ENCODE results near the gene CTXN2.

Gene CTXN2
- long read RNA-seq, donor 1, partial matches to known transcripts, result 0 of 1 reads
- long read RNA-seq, donor 1, other reads (novel, unspliced or antisense), result 0 of 1 reads
- long read RNA-seq, donor 2, result 0 reads
- long read RNA-seq, donor 3, result 0 reads
- long read RNA-seq, donor 4, result 0 reads
- long read RNA-seq, donor 5, result 0 reads
- long read RNA-seq, donor 6, partial matches to known transcripts, result 0 of 1 reads
- long read RNA-seq, donor 6, other reads (novel, unspliced or antisense), result 0 of 1 reads
- long read RNA-seq, donor 7, result 0 reads
- long read RNA-seq, donor 8, result 0 reads

DNA sequence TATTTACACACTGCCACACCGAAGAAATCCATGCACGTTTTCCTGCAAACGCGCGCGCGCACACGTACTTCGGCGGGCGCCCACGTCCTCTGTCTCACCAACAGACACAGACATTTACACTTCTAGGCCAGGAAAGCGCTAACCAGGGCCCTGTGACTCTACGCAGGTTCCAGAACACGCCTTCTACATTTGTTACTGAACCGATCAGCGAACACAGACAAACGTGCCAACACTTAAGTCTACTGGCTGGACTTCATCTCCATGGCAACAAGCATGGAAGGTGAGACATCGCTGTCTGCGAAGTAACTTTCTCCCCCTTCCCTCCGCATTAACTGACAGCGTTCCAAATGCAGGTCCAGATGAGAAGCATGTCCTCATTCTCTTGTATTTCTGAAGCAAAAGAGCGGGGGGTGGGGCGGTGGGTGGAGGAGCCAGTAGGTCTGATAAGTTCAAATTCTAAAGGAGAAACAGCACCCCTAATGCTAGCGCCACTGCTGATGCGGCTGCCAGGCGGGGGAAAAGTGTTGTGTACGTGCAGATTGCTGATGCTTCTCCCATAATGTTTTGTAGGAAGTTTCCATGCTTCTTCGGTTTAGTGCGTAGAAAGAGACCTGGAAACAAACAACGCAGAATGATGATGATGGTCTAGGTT, at the start of gene CTXN2:
Gene CTXN2 (plus strand): TSS at position 92 of the 652 bp plus-strand sequence. CDS start 9,636 bp downstream, outside the sequence.
- peak; percentile 18 for DNase-seq

DNA sequence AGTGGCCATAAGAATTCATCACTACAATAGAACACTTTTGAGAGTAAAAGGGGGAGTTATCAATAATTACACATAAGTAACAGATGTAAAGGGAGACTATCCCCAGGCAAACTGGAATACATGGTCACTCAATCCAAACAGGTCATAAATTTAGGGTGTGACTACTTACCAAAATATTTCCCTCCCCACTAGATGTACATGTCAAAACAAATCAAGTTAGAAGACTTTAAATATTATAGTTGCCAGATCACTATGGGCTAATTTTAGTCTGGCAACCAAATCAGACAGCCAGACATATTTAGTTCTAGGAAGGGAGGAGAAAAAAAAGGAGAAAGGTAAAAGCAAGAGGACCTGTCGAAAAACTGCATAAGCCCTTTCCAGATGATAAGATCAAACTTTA, 47.6 kb upstream of the CTXN2 start:
- no peak for DNase-seq

DNA sequence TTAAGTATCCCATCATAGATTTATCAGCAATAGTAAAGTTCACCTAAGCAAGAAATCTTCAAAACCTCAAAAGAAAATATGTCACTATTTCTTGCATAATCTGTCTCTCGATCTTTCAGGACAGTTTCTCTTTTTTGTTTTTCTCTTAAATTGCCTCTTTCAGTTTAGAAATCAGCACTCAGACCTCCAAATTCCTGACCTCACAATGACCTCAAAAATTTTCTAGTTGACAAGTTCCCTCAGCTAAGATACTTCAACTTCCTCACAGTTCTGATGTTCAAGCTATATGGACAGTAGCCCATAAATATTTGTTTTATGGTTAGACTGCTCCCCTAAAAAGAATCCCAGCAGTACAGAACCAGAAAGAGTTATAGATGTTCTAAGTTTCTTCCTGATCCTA, 46.6 kb upstream of the CTXN2 start:
- no peak for DNase-seq

DNA sequence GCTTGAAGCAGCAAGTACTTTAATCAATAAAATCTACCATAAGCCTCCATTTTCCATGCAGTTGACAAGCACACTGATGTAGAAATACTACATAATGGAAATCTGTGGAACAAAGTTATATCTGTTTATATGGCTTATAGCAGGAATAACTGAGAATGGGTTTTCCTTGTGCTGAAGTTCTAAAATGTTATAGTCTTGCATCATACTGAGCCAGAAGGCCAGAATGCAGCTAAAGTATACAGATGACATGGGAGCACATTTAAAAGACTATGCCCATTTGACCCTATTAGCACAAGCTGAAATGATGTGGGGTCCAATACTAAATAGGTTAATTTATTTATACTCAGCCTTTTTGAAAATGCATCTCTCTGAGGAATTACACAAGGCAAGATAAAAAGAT, 45.5 kb upstream of the CTXN2 start:
- DNase-seq, result no peak

DNA sequence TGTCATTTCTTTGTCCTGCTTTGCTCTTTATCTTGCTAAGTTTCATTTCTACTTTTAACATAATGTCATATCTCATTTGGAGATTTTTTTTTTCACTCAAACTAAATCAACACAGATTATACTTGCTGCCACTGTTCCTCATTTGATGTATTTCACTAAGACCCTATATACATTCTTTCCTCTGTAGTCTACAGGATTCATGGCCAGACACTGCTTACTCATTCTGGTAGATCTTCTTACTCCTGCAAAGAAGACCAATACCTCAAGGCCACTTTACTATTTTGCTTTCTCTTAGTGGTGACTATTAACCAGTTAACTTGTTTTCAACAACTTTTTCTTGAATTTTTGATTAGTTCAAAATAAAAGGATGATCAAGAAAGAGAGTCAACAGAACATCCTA, 44.1 kb upstream of the CTXN2 start:
- no peak for DNase-seq

DNA sequence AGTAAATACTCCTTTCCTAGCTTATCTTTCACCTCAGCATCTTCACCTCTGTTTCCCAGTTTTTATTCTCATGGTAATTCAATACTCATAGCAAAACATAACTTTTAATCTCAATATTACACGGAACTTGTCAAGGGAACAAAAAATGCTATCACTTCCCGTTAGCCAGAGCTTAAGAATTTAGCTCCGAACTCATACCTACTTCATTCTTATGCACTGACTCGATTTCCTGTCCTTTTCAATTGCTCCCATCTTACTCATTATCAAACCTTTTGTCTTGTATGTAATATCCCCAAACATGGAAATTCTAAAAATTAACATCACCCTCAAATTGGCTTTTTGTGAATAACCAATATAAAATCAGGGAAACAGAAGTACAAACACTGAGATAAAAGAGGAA, 41.6 kb upstream of the CTXN2 start:
- DNase-seq, result no peak

DNA sequence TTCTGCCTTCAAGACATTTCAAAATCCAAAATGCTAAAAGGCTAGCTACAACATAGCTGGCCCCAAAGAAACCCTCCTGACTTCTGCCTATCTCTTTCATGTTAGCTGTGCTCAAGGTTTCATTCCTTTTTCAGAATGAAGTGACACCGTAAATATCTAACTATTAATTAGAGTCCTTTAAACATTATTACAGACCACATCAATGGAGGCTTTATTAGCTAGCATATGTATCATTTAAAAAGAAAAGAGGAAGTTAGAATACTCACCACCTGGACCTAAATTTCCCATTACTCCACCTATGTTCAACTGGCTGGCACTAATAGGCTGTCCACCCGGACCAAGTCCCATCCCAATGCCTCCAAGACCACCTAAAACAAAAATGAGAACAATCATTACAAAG, 37.9 kb upstream of the CTXN2 start:
- no peak for DNase-seq

DNA sequence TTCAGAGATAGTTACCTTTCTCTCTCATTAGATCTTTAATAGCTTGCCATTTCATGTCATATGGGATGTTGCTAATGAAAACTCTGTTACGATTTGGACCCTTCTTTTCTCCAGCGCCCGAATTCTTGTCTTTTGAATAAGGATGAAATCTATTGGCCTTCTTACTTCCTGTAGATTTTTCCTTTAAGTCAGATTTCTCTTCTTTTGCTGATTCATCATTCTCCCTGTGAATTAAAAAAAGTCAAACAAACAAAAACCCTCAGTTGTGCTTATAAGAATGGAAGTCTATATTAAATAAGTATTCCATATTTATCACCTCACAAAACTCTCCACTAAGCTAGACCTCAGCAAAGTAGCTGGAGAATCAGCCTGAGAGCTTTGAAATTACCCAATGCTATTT, 22.8 kb upstream of the CTXN2 start:
- DNase-seq, result no peak

DNA sequence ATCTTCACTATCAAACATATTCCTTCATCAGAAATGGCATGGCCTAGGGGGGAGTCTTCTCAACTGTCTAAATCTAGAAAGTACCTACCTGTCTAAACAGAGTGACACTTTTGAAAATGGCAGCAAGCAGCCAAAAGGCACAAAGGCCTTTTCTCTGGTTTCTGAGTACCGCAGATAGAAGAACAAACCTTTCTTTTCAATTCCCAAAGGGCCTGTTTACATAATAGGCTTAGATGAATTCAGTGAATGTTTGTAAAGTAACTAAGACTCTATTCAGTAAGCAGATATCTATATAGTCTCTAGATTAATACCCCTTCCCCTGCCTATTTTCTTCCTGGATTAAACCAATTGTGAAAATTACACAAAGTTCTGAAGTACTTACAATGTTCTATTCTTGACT, 20.5 kb upstream of the CTXN2 start:
- DNase-seq, result no peak

DNA sequence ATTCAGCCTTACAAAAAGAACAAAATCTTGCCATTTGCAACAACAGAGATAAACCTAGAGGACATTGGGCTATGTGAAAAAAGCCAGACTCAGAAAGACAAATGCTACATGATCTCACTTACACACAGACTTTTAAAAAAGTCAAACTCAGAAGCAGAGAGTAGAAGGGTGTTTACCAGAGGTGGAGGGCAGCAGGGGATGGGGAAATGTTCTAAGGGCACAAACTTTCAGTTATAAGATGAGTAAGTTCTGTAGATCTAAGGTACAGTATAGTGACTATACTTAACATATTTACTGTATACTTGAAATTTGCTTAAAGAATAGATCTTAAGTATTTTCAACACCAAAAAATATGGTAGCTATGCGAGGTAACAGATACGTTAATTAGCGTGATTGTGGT, 16.3 kb upstream of the CTXN2 start:
- no peak for DNase-seq

DNA sequence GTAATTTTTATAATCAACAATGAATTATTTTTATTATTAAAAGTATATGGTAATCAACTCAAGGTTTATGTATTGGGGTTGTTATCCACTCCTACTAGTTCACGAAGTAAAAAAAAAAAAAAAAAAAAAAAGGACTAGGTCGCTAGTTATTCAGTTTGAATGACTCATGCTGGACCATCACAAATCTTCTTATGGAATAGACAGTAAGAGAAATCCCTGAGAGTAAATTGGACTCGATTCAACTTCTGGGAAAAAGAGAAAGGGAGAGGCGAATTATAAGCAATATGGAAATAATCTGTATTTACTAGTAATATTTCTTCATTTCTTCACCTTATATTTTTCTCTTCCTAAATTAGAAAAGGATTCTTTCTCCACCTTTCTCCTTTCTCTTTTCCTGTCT, 15.4 kb upstream of the CTXN2 start:
- no peak for DNase-seq

DNA sequence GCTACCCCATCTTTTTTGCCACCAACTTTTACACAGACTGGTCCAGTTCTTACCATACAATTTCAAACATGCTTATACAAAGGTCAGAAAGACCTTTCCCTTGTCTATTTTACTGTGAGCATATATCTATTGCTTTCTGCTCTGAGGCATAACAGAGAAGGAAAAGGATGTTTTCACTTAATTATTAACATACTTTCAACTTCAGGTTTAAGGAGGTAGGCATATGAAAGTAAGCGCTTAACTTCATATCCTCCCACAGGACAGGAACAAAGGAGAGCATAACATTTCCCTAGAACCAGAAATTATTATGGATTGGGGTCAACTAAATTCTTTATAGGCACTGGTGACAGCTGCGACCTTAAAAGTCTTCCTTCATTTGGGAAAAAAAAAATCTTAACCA, 14.5 kb upstream of the CTXN2 start:
- peak; percentile 35 for DNase-seq

DNA sequence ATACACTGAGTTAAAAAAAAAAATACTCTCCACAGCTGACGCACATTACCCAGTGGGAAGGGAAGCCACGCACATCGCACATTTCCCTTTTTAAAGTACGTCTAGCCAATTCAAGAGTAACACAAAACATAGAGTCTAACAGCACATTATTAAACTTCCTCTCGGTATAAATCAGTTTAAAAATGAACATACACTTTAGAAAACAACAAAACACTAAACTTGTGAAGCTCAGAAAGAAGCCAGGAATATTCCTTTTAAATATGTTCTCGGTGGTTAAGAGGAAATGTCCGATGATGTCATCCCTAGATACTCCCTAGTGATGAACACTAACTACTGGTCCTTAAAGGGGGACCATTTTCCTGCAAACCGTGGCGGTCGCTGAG, 14.1 kb upstream of the CTXN2 start:
- DNase-seq, result no peak

DNA sequence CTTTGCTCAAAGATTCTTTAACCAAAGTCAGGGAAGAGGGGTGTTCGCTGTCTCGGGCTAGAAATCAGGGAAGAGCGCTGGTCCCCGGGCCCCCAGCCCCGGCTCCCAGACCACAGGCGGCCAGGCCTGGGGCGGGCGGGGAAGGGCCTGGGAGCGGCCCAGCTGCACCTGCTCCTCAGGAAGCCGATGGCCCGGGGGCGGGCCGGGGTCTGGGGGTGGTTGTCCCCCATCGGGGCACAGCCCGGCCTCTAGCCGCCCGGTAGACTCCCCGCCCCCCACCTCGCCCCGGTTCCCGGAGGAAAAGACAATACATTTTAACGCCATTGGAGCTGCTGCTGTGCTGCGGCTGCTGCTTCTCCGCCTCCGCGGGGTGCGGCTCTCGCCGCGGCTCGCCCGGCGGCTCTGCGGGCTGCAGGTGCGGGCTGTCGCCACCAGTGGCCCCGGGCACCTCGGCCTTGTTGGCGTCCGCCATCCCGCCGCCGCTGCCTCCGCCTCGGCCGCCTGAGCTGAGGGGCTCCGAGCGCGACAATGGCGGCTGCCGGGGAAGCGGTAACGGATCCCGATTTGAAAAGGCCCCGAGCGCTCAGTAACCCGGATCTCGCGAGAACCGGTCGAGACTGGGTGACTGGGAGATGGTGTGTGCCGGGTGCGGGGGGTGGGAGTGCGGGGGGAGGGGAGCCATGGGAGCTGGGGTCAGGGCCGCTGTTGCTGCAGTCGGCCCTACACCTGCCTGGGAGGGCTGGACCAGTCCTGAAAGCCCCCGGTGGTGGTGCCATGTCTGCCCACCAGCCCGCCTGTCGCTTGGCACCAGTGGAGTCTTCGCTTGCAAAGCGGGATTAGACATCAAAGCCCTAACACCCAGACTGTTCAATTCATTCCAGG, 13.5 kb upstream of the CTXN2 start, which contains the start of gene MYEF2:
Gene MYEF2 (minus strand): TSS at position 530 of the 882 bp plus-strand sequence. CDS start 58 bp downstream, at position 472.
- DNase-seq, result peak; percentile 91

DNA sequence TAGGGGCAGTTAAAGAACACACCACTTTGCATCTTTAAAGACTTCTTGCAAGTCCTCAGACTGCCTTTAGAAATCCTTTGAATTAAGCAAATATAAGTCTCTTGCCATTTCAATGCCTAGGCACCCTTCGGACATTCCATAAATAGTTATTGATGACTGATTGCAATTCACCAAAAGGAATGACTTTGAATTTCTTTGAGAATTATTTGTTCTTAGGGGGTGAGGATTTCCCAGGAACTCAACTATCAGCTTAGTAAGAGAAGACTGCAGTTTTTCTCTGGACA, 12.9 kb upstream of the CTXN2 start:
- no peak for DNase-seq

DNA sequence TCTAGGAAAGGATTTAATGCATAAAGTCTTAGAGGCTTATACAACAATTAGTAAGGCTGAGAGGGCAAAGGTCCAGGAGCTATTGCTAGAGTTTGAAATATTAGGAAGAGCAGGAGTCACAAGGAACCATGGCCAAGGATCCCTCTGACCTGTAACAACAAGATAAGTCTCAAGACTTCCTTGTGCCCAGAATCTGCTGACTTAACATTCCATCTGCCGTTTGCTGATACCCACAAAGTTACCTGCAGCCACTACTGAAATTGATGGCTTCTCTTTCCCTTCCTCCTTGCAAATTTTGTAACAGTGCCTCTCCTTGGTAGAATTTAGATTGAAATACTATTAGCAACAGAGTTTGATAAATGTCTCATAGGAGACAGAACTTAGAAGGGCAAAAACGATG, 8.7 kb upstream of the CTXN2 start:
- no peak for DNase-seq

DNA sequence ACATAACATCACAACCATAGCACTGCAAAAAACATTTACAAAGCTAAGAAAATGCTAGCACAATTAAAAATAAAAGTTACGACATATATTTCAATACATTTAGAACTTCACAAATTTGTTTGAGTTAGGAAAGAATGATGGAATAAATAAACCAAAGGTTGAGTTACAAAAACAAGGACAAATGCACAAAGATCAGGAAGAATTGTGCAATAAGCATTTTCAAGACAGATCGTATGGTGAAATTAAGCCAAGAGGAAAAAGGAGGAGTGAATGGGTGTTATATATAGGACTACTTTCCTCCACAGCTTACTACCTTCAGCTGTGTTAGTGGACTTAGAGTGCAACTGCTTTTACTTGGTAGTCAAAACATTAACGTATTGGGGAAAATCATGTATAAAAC, 5.9 kb upstream of the CTXN2 start:
- no peak for DNase-seq

DNA sequence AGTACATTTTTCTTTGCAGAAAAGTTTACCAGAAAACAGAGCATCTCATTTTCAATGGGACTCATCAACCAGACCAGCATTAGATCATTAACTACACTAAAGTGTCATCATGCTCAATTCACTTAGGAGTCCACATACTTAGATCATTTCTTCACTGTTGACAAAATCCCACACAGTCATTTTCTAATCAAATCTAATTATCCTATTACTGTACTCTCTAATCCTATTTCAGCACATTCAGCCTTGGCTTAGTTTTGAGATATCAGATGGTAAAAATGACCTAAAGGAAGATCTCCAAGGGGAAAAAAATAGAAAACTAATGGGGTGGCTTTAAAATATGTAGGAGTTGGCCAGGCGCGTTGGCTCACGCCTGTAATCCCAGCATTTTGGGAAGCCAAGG, 5.2 kb upstream of the CTXN2 start:
- DNase-seq, result no peak

DNA sequence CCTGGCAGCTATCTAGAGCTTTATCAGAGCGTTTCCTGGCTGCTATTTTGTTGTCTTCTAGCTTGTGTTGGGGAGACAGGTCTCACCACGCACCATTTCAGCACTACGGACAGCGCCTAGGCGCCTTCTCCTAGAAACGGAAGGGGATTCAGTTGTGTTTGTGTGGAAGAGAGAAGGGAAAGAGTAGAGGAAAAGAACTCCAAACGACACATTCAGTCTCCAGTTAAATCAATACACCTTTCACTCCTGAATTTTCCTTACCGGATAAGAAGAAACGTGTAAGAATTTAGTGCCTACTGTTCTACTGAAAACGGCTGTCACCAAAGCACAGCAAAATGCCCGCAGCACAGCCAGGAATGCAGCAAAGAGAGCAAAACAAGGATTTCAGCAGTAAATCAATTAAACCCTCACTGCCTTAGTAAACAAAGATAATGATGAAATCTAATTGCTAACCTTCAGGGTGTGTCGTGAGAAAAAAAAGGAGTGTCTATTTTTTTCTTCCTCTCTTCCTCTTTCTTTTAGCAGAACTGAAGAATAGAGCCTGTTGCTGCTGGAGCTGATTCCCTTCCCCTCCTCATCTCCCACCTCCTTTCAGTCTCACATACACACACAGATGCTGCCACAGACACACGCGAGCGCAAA, 412 bp upstream of the CTXN2 start:
- DNase-seq, result peak; percentile 52

DNA sequence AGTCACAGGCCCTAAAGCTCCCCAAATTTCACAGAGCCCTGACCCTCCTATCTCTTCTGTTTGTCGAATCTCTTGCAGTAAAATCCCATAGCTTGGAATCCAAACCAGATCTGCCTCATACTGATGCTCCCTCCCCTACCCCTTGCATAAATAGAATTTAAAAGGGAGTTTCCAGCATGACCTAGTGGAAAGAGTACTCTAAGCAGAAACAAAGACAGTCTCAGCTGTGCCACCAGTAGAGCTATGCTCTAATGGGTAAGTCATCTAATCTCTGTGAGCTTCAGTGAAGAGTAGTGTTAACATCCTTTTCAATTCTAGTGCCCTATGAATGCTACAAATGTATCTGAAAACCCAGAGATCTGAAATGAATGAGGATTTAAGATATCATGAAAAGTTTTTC, 10.6 kb downstream of the CTXN2 start:
- no peak for DNase-seq

DNA sequence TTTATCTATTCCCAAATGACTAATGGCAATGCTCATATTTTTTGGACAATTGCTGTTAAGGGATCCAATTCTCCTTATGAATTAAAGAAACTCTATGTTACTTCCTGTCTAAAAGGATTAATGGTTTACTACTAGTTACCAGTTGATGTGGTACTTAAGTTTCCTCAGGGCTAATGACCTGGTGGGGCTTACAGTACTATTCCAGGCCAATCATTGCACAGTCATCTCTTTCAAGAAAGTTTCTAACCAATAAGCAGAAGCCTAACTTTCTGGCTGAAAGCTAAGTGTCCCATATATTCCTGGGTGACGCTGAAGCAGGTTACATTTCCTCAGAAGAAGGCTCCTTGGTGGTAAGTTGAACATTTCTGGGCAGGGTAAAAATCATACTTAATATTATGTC, 14.5 kb downstream of the CTXN2 start, which contains the start of gene SLC12A1:
Gene SLC12A1 (plus strand): TSS at position 322 of the 400 bp plus-strand sequence. CDS start 1,418 bp downstream, outside the sequence.
- DNase-seq, result no peak

DNA sequence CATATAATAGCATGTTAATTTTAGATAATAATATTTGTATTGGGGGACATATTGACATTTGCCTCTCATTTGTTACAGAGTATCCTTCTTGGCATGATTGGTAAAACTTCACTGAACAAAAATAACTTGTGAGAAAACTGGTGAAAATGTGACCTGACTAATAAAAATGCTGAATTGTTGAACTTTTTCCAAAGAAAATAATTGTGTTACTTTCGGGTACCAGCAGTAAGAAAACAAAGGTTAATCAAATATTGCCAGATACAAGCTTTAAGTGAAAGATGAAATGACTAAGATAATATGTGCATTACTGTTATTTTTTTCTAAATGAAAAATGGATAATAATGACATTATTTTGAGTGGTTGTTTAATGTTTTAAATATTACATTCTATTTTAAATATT, 29.8 kb downstream of the CTXN2 start:
- DNase-seq, result no peak

DNA sequence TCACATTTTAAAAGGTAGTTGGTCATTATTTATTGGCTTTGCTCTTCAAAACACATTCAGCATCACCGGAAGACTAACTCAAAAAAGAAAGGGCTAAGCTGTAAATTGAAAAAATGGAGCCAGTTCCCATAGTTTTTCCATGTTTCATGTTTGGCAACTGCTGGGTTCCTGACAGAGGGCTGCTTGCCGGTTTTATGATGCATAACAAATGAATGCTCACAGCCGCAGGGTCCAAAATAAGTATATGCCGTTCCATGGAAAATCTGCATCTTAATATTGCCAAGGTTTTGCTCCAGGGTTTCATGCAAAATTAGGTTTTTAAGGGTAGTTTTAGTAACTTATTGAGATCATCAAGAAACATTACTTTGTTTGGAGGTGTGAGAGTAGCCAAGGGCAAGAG, 30.4 kb downstream of the CTXN2 start:
- DNase-seq, result no peak

Measured in right kidney (tissue), 9 donors.